A549 (cell line): ENCODE measurements around the gene MEF2A. TPM values are rescaled to one million over a fixed set of nuclear protein-coding genes. Genes with fewer than 3 reads are reported as not detected.

Experiments
- ATAC-seq, 2 experiments: fragments of 200-7000 bp in 1 of 2; fragments of >200 bp in 1 of 2; cut with Nextera tagmentation in 1 of 2; cut with Tn5 transposase in 1 of 2; 3 replicates each; pipeline versions ENCODE4 v1.8.0 to v1.9.1; 2018 to 2020; ENCODE audit warnings: mild to moderate bottlenecking in 1 of 2, moderate library complexity in 1 of 2
- CTCF ChIA-PET: fragments of 300-600 bp; sonication (Branson Sonifier 250); formaldehyde crosslinking; extraction: SDS; loops from one replicate; lab custom pipeline; 2021; ENCODE audit warnings: antibody characterized with exemption, inconsistent platforms; lab: Yijun Ruan, JAX
- POLR2A ChIA-PET: fragments of 350-600 bp; formaldehyde crosslinking; extraction: SDS; loops from one replicate; lab custom pipeline; 2021; ENCODE audit warnings: antibody characterized with exemption, inconsistent platforms; lab: Yijun Ruan, JAX
- DNase-seq, 2 experiments: peaks; one replicate each; pipeline versions ENCODE4 v3.0.0 to v3.0.0-alpha.2; 2011 to 2016; ENCODE audit warnings: low read depth in 1 of 2, low spot score in 1 of 2
- FAIRE-seq: peaks from 2 replicates; lab custom pipeline; 2011; peaks lifted over from hg19 to GRCh38; lab: Jason Lieb, UNC
- H3K27ac ChIP-seq, 2 experiments: fragments of >200 bp; sonication (Bioruptor Twin); formaldehyde crosslinking; 3 replicates each; pipeline ENCODE4 v1.5.1; 2016 to 2017
- H3K4me1 ChIP-seq: fragments of >200 bp; sonication (Bioruptor Twin); formaldehyde crosslinking; 3 replicates; pipeline ENCODE4 v1.6.1; 2016
- H3K4me2 ChIP-seq: fragments of >200 bp; sonication (Bioruptor Twin); formaldehyde crosslinking; 3 replicates; pipeline ENCODE4 v1.6.1; 2016
- H3K4me3 ChIP-seq: fragments of >200 bp; sonication (Bioruptor Twin); formaldehyde crosslinking; 3 replicates; pipeline ENCODE4 v1.5.1; 2016
- H3K9me3 ChIP-seq: fragments of >200 bp; sonication (Bioruptor Twin); formaldehyde crosslinking; 3 replicates; pipeline ENCODE4 v1.6.1; 2016
- CBX2 ChIP-seq: fragments of 200-600 bp; sonication (generic); IDR thresholded peaks from 2 replicates; pipeline ENCODE4 v1.6.1; 2016; ENCODE audit warnings: low read depth, mild to moderate bottlenecking, borderline replicate concordance
- CEBPB ChIP-seq, 2 experiments: fragments of >200 bp in 1 of 2; sonication (Bioruptor Twin) in 1 of 2; formaldehyde crosslinking in 1 of 2; IDR thresholded peaks; 2 replicates each; pipeline ENCODE4 v1.6.1; 2012 to 2016
- FOXS1 ChIP-seq: fragments of 250-450 bp; sonication (Bioruptor Pico); IDR thresholded peaks from 2 replicates; pipeline ENCODE4 v1.5.0; 2020; ENCODE audit warnings: mild to moderate bottlenecking, moderate library complexity
- HEYL ChIP-seq: fragments of 250-450 bp; sonication (Bioruptor Pico); IDR thresholded peaks from 2 replicates; pipeline ENCODE4 v1.8.0; 2021; ENCODE audit warnings: mild to moderate bottlenecking, moderate library complexity
- HOXA7 ChIP-seq: fragments of 250-450 bp; sonication (Bioruptor Pico); IDR thresholded peaks from 2 replicates; pipeline ENCODE4 v1.5.0; 2020; ENCODE audit warnings: mild to moderate bottlenecking, moderate library complexity
- JUNB ChIP-seq: fragments of >200 bp; sonication (Bioruptor Twin); formaldehyde crosslinking; IDR thresholded peaks from 2 replicates; pipeline ENCODE4 v1.6.1; 2016
- MYC ChIP-seq: IDR thresholded peaks from 2 replicates; pipeline ENCODE4 v1.6.1; 2012; ENCODE audit warnings: mild to moderate bottlenecking, inconsistent platforms, low read length, improper control_type of control experiment, borderline replicate concordance
- NR3C1 ChIP-seq: fragments of >200 bp; sonication (Bioruptor Twin); formaldehyde crosslinking; IDR thresholded peaks from 3 replicates; pipeline ENCODE4 v1.6.1; 2017
- POLR2AphosphoS2 ChIP-seq: conservative IDR thresholded peaks from 2 replicates; pipeline ENCODE4 v1.6.1; 2012; ENCODE audit warnings: low read length, improper control_type of control experiment, inconsistent platforms
- RARB ChIP-seq: fragments of 250-450 bp; sonication (Bioruptor Pico); IDR thresholded peaks from 2 replicates; pipeline ENCODE4 v1.8.0; 2021; ENCODE audit warnings: mild to moderate bottlenecking, moderate library complexity
- TP53 ChIP-seq: fragments of 250-450 bp; sonication (Bioruptor Pico); IDR thresholded peaks from 2 replicates; pipeline ENCODE4 v1.5.0; 2021; ENCODE audit warnings: mild to moderate bottlenecking, moderate library complexity
- ZFP36 ChIP-seq: fragments of 450-650 bp; IDR thresholded peaks from 2 replicates; pipeline ENCODE4 v1.6.1; 2014; ENCODE audit warnings: borderline replicate concordance; ENCODE audit not compliant: partially characterized antibody
- ZSCAN20 ChIP-seq: fragments of 250-450 bp; sonication (Bioruptor Pico); IDR thresholded peaks from 2 replicates; pipeline ENCODE4 v1.8.0; 2022; ENCODE audit warnings: mild to moderate bottlenecking, moderate library complexity
- whole genome bisulfite sequencing: methylation state at CpG from one replicate; pipeline ENCODE4 v1.1.6; 2017; ENCODE audit errors: missing lambda C conversion rate; 5-methylcytosine and 5-hydroxymethylcytosine counted together
- polyA plus RNA-seq, 4 experiments: library from polyadenylated mRNA; depleted of rRNA in 3 of 4; stranded (reverse); fragments of >200 nt; fragmentation: RNase III in 1 of 4; extraction: RNeasy Plus Mini Kit Qiagen cat#74134 plus additional on column Dnase treatment in 1 of 4; gene quantifications; 2 replicates in 3 of 4; 3 replicates in 1 of 4; pipeline ENCODE4 v1.2.3, GENCODE V29; 2011 to 2017
- TF ChIP-seq, protein P1 (sequence below): fragments of >200 bp; sonication (Bioruptor Twin); formaldehyde crosslinking; IDR thresholded peaks from 3 replicates; pipeline ENCODE4 v1.6.1; 2016
- TF ChIP-seq, protein P2 (sequence below): fragments of 450-650 bp; IDR thresholded peaks from 2 replicates; pipeline ENCODE4 v1.6.1; 2014; ENCODE audit warnings: antibody characterized with exemption
- TF ChIP-seq, protein P3 (sequence below): fragments of >200 bp; sonication (Bioruptor Twin); formaldehyde crosslinking; IDR thresholded peaks from 3 replicates; pipeline ENCODE4 v1.5.1; 2016

The MEF2A gene
- polyA plus RNA-seq, 2 of the 4 experiments (the other 2 are of a cell fraction), result 15.0 to 43.4 TPM

DNA sequence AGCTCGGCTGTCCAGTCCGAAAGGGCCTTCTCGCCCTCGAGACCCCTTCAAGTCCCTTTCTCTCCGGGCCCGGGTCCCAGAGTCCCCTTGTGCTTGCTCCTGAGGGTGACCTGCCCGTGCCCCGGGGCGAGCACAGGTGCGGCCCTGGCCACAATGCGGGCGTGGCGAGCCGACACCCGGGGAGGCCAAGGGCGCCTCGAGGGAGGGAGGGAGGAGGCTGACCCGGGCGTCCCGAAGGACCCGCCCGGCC lies 810 bp upstream of the MEF2A start (continued):
- TF ChIP-seq HOXA7 (CRISPR knock-in tag) (no peak), CBX2 (no peak), MYC (no peak; the same call in 1 of the 2 replicates)
- TF ChIP-seq, protein P1, sequence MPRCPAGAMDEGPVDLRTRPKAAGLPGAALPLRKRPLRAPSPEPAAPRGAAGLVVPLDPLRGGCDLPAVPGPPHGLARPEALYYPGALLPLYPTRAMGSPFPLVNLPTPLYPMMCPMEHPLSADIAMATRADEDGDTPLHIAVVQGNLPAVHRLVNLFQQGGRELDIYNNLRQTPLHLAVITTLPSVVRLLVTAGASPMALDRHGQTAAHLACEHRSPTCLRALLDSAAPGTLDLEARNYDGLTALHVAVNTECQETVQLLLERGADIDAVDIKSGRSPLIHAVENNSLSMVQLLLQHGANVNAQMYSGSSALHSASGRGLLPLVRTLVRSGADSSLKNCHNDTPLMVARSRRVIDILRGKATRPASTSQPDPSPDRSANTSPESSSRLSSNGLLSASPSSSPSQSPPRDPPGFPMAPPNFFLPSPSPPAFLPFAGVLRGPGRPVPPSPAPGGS, result no peak
- TF ChIP-seq, all 56 proteins: peak for 0

DNA sequence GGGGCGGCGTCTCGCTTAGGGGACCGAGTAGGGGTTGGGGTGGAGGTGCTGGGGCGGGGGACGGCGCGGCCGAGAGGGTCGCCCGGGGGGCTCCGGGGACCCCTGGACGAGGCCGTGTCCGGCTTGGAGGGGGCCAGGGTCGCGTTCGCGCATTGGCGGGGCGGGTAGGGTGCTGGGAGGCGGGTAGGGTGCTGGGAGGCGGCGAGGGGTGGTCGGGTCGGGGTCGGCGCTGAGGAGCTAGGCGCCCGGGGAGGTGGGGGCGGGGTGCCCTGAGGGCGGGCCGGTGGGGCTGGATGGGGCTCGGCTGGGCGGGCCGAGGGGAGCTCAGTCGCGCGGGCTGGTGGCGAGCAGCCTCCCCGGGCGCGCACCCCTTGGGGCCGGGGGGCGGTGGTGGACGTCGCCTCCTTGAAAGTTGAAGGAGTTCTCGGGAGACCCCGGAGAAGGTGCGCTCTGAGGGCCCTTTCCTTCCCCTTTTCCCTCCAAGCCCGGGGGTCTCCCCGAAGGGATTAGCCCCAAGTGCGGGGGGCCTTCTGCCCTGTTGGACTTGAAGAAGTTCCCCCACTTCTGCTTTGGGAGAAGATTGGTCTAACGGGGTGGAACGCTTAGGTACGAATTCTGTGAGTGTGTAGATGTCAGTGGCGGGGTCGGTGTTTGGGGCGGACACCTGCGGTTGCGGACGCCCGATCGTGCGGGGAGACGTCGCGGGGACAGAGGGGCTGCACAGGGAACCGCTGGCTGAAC lies 543 bp downstream of the MEF2A start:
- under 1% methylated on average over 29 of the region's 69 CpGs for WGBS
- FAIRE-seq (no peak), ATAC-seq (peak; percentile 6 to 49; a peak in 4 of 6 replicates), DNase-seq (no peak)
- peaks cover 23% of the 10 kb centered on the region; the same call in 2 of the 3 replicates for H3K4me1 ChIP-seq
- TF ChIP-seq TP53 (CRISPR knock-in tag) (0 out of 2 replicates have a peak, but pooled peaks have one; percentile 30), ZSCAN20 (CRISPR knock-in tag) (no peak), JUNB (no peak), FOXS1 (no peak)
- TF ChIP-seq, protein P2, sequence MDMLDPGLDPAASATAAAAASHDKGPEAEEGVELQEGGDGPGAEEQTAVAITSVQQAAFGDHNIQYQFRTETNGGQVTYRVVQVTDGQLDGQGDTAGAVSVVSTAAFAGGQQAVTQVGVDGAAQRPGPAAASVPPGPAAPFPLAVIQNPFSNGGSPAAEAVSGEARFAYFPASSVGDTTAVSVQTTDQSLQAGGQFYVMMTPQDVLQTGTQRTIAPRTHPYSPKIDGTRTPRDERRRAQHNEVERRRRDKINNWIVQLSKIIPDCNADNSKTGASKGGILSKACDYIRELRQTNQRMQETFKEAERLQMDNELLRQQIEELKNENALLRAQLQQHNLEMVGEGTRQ, result no peak
- H3K4me3 ChIP-seq, result peak overlapping the region; percentile 64
- H3K4me2 ChIP-seq, result peak overlapping the region; percentile 87
- POLR2A ChIA-PET, result interaction anchor here (1.1 to 1.9 kb wide), 6 partner anchors 10 to 174 kb away, joined by 3 to 8 read pairs (median 4); no protein-coding TSS in a partner anchor
- H3K9me3 ChIP-seq, result no peaks in the 10 kb centered on the region
- CTCF ChIA-PET, result interaction anchor here (1.0 to 2.2 kb wide), 5 partner anchors 21 to 157 kb away, joined by 3 to 12 read pairs (median 3); no protein-coding TSS in a partner anchor
- peak overlapping the region; percentile 93 for H3K27ac ChIP-seq

DNA sequence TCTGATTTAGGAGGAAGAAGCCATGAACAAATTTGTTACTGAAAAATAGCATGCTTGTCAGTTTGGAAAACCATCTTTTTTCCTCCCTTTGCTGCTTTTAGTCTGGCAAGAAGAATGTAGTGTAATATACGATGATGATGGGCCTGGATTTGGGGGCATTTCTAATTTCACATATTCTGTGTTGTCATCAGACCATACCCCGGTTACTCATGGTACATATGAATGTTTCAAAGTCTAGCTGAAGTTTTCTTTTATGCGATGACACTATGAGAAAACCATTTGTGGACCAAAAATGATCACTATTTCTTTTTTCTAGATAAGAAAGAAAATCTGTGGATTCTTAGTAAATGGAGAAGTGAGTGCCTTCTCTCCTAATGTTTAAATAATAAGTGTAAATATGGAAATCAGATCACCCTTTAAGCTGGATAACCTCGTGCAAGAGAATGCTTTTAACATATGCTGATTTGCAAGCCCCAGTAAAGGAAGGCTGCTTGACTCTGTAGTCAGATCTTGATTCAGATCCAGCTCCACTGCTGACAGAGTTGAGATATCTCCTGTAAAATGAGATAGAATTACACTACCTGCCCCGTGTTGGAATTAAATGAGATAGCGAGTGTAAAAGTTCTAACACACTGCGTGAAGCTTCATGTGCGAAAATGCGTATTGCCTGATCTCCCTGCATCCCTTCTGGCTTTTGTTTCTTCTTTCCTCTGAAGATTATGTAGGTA lies 3.0 kb downstream of the MEF2A start:
- no peak for ATAC-seq
- CTCF ChIA-PET, result interaction anchor here (0.6 to 2.2 kb wide), 4 partner anchors 135 to 160 kb away, joined by 3 to 12 read pairs (median 6); no protein-coding TSS in a partner anchor

DNA sequence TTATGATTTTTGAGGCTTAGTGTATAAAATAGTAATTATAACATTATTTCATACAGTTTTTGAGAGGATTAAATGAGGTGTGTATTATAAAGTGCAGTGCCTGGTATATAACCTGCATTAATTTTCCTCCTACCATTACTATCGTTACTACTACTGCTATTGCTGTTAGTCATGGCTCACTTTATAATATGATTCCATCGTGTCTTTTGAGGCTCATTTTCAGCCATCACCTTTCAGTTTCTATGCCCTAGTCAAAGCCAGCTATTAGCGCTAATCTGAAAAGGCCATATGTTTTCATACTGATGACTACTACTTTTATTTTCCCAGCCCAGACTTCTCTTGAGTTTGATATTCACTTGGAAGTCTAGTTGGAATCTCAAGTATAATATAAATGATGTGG lies 5.5 kb downstream of the MEF2A start:
- Histone ChIP-seq H3K4me3 (no peak overlapping the region), H3K9me3 (no peaks in the 10 kb centered on the region), H3K4me1 (peaks cover 31% of the 10 kb centered on the region; the same call in 2 of the 3 replicates), H3K4me2 (no peak overlapping the region), H3K27ac (no peak overlapping the region)
- no peak for DNase-seq
- CTCF ChIA-PET, result interaction anchor here (2.7 kb wide), 1 partner anchor 133 kb away, joined by 6 read pairs; no protein-coding TSS in a partner anchor
- TF ChIP-seq, protein P1, result no peak
- TF ChIP-seq POLR2AphosphoS2 (no peak), JUNB (no peak), ZFP36 (no peak), HOXA7 (CRISPR knock-in tag) (no peak), HEYL (no peak), CEBPB (IDR thresholded peaks at IDR 0.05) (no peak), NR3C1 (no peak)
- TF ChIP-seq, protein P3, sequence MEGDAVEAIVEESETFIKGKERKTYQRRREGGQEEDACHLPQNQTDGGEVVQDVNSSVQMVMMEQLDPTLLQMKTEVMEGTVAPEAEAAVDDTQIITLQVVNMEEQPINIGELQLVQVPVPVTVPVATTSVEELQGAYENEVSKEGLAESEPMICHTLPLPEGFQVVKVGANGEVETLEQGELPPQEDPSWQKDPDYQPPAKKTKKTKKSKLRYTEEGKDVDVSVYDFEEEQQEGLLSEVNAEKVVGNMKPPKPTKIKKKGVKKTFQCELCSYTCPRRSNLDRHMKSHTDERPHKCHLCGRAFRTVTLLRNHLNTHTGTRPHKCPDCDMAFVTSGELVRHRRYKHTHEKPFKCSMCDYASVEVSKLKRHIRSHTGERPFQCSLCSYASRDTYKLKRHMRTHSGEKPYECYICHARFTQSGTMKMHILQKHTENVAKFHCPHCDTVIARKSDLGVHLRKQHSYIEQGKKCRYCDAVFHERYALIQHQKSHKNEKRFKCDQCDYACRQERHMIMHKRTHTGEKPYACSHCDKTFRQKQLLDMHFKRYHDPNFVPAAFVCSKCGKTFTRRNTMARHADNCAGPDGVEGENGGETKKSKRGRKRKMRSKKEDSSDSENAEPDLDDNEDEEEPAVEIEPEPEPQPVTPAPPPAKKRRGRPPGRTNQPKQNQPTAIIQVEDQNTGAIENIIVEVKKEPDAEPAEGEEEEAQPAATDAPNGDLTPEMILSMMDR, result no peak
- TF ChIP-seq, protein P2, result no peak
- POLR2A ChIA-PET, result no interaction called here
- no peak for ATAC-seq
- no peak for FAIRE-seq
- 91% methylated on average over 3 of the region's 3 CpGs for WGBS

More for the DNA sequence above, 3.0 kb downstream of the MEF2A start:
- FAIRE-seq, result no peak
- no peak for TF ChIP-seq RARB (CRISPR knock-in tag)
- TF ChIP-seq, protein P3, result no peak
- TF ChIP-seq, all 56 proteins: peak for 0
- Histone ChIP-seq H3K4me3 (no peak overlapping the region), H3K4me1 (peaks cover 28% of the 10 kb centered on the region; the same call in 2 of the 3 replicates), H3K4me2 (peak overlapping the region; percentile 87; the same call in 2 of the 3 replicates), H3K27ac (no peak overlapping the region), H3K9me3 (no peaks in the 10 kb centered on the region)
- DNase-seq, result no peak
- 77% methylated on average over 9 of the region's 9 CpGs for WGBS
- POLR2A ChIA-PET, result no interaction called here
